ENCODE measurements around the gene MAP1B. TPM values are rescaled to one million over a fixed set of nuclear protein-coding genes. Genes with fewer than 3 reads are reported as not detected.

MAP1B gene
- total and polyA plus RNA-seq, 2 of the 4 experiments (the other 2 are of a cell fraction) = 41.1 to 183 TPM

- no peak overlapping the region for H3K56ac ChIP-seq (ENCODE audit: extremely low read depth, insufficient read depth, low read length)
- H3K4me3 ChIP-seq (ENCODE audit: insufficient read depth, low read depth, low read length) = no peak overlapping the region
- no peak overlapping the region for H3K14ac ChIP-seq (replicated peaks; ENCODE audit: low read depth, low read length)
- no peak overlapping the region for H3K9ac ChIP-seq (ENCODE audit: low read depth, low read length)
- H3K4me2 ChIP-seq (ENCODE audit: low read depth, low read length) = no peak overlapping the region
- ChIA-PET POLR2A (ENCODE audit: unreplicated experiment) (no interaction called here), CTCF (no interaction called here)
- H3K4ac ChIP-seq (ENCODE audit: low read depth, low read length) = no peak overlapping the region
- H4K91ac ChIP-seq (ENCODE audit: insufficient read depth, low read depth, low read length) = no peak overlapping the region
- ATAC-seq (ENCODE audit: low read depth) (no peak), DNase-seq (no peak)
- in situ Hi-C loops (cut with MboI; ENCODE audit: low sequenced_read_pairs) (no loop called here), dilution Hi-C loops (cut with HindIII; ENCODE audit: low sequenced_read_pairs, unreplicated experiment) (no loop called here), intact Hi-C loops (cut with micrococcal nuclease) (no loop called here)
- H3K27ac ChIP-seq (ENCODE audit: insufficient read depth, low read length) = no peak overlapping the region
- H2BK15ac ChIP-seq (ENCODE audit: low read depth, low read length) = no peak overlapping the region
- no peaks in the 10 kb centered on the region for H3K9me3 ChIP-seq (ENCODE audit: control insufficient read depth, insufficient read depth, low read length)
- BruUV-seq (replicated peaks) = no TSS peak
- no peaks in the 10 kb centered on the region for H3K9me1 ChIP-seq (ENCODE audit: insufficient read depth, low read length)
- H2AFZ ChIP-seq (replicated peaks; ENCODE audit: low read length, poor library complexity) = no peak overlapping the region
- no peaks in the 10 kb centered on the region for H3K79me1 ChIP-seq (ENCODE audit: low read depth in 1 of 2, low read length in 2 of 2)
- no peaks in the 10 kb centered on the region for H3K4me1 ChIP-seq (ENCODE audit: control insufficient read depth, insufficient read depth, low read length)
- H4K8ac ChIP-seq (ENCODE audit: low read depth in 2 of 2, low read length in 2 of 2) = no peak overlapping the region
- H3K23ac ChIP-seq (ENCODE audit: low read depth, low read length) = no peak overlapping the region
- no peak overlapping the region for H2BK5ac ChIP-seq (ENCODE audit: low read depth, low read length, poor library complexity, severe bottlenecking)
- no CpG with 5 or more reads among the region's 6 CpGs for WGBS, 2 experiments (ENCODE audit: extremely low coverage in 2 of 2, insufficient read length in 1 of 2)
- no peak overlapping the region for H2AK9ac ChIP-seq (replicated peaks; ENCODE audit: low read depth, low read length, poor library complexity)
- TF ChIP-seq RFX5 (IDR thresholded peaks at IDR 0.05; ENCODE audit: low read depth, low read length) (no peak), RAD21 (IDR thresholded peaks at IDR 0.05; ENCODE audit: low read length) (no peak), MAFK (IDR thresholded peaks at IDR 0.05; ENCODE audit: low read depth, low read length) (no peak), NFE2L2 (IDR thresholded peaks at IDR 0.05; ENCODE audit: low read depth, low read length) (no peak), CTCF (conservative IDR thresholded peaks at IDR 0.05; ENCODE audit: low read depth, low read length) (no peak), SMC3 (IDR thresholded peaks at IDR 0.05; ENCODE audit: low read depth, low read length) (no peak), CEBPB (IDR thresholded peaks at IDR 0.05; ENCODE audit: low read depth, low read length) (no peak), BHLHE40 (IDR thresholded peaks at IDR 0.05; ENCODE audit: low read depth, low read length) (no peak), FOS (IDR thresholded peaks at IDR 0.05; ENCODE audit: low read depth, low read length) (no peak), MXI1 (IDR thresholded peaks at IDR 0.05; ENCODE audit: borderline replicate concordance, low read depth, low read length) (no peak), CHD1 (IDR thresholded peaks at IDR 0.05; ENCODE audit: low read depth, low read length) (no peak), RCOR1 (IDR thresholded peaks at IDR 0.05; ENCODE audit: insufficient replicate concordance, low read length) (no peak), POLR2A (IDR thresholded peaks at IDR 0.05; ENCODE audit: low read depth, low read length) (no peak), ELK1 (IDR thresholded peaks at IDR 0.05; ENCODE audit: borderline replicate concordance, low read depth, low read length) (no peak), MAZ (IDR thresholded peaks at IDR 0.05; ENCODE audit: borderline replicate concordance, low read depth, low read length) (no peak), USF2 (IDR thresholded peaks at IDR 0.05; ENCODE audit: low read depth, low read length) (no peak)
- H3K18ac ChIP-seq (ENCODE audit: low read depth, low read length) = no peak overlapping the region
- H2BK120ac ChIP-seq (ENCODE audit: low read depth, low read length) = no peak overlapping the region
- H2AK5ac ChIP-seq (ENCODE audit: low read depth, low read length) = no peak overlapping the region
- H2BK20ac ChIP-seq (ENCODE audit: low read depth, low read length) = no peak overlapping the region
- peaks cover 3% of the 10 kb centered on the region; the same call in 1 of the 2 replicates for H3K27me3 ChIP-seq (ENCODE audit: control insufficient read depth, insufficient read depth, low read length)
- no peaks in the 10 kb centered on the region for H3K36me3 ChIP-seq (ENCODE audit: control insufficient read depth, insufficient read depth, low read length)
- H4K20me1 ChIP-seq (ENCODE audit: insufficient read depth, low read length) = no peaks in the 10 kb centered on the region
- H4K5ac ChIP-seq (ENCODE audit: low read depth, low read length) = no peak overlapping the region
Measured at GRCh38 chr5:72074251-72074650, 33.0 kb upstream of the MAP1B start.
